Measurements from ENCODE around the gene TMC2.

Gene TMC2

GRCh38 chr20:2518096-2518495 lies 18.3 kb upstream of the TMC2 start:
- Histone ChIP-seq H3K9me2 (replicated peaks; ENCODE audit: control insufficient read depth, low read length) (no peaks in the 10 kb centered on the region), H3K27ac (ENCODE audit: low read depth, low read length) (no peak overlapping the region), H3K4me1 (ENCODE audit: control insufficient read depth, low read length) (peaks cover 4% of the 10 kb centered on the region; the same call in 1 of the 2 replicates), H3K4me2 (ENCODE audit: low read length) (no peak overlapping the region), H4K20me1 (ENCODE audit: control insufficient read depth, insufficient read depth, low read depth, low read length) (no peaks in the 10 kb centered on the region), H3K79me2 (ENCODE audit: control insufficient read depth, low read length) (no peaks in the 10 kb centered on the region), H3K9me3 (ENCODE audit: control insufficient read depth, insufficient read depth, low read length) (no peaks in the 10 kb centered on the region), H3K4me3 (ENCODE audit: low read length) (no peak overlapping the region), H3K27me3 (ENCODE audit: control insufficient read depth, low read length) (peaks cover 8% of the 10 kb centered on the region), H3K36me3 (ENCODE audit: control insufficient read depth, low read length) (no peaks in the 10 kb centered on the region), H3F3A (ENCODE audit: control insufficient read depth, insufficient read depth) (no peaks in the 10 kb centered on the region)
- TF ChIP-seq CTCF (IDR thresholded peaks at IDR 0.05; ENCODE audit: low read depth, low read length, poor library complexity, severe bottlenecking) (no peak), EZH2phosphoT487 (IDR thresholded peaks at IDR 0.05; ENCODE audit: borderline replicate concordance, low read length) (no peak)

DNA sequence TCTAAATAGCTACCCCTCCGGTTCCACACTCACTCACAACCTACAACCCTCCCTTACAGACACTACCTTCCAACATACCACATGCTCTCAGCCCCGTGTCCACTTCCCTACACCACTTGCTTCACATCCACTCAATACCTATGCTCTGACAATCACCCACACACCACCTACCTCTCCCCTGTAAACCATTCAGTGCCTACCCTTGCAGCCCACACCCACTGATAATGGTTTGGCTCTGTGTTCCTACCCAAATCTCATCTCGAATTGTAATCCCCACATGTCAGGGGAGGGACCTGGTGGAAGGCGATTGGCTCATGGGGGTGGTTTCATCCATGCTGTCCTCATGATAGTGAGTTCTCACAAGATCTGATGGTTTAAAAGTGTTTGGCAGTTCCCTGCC lies 17.8 kb upstream of the TMC2 start:
- Histone ChIP-seq H3K4me2 (ENCODE audit: low read length) (no peak overlapping the region), H3K36me3 (ENCODE audit: control insufficient read depth, low read length) (no peaks in the 10 kb centered on the region), H3K27ac (ENCODE audit: low read depth, low read length) (no peak overlapping the region), H3K9me3 (ENCODE audit: control insufficient read depth, insufficient read depth, low read length) (no peaks in the 10 kb centered on the region), H3K9me2 (replicated peaks; ENCODE audit: control insufficient read depth, low read length) (no peaks in the 10 kb centered on the region), H3K4me3 (ENCODE audit: low read length) (no peak overlapping the region), H3F3A (ENCODE audit: control insufficient read depth, insufficient read depth) (no peaks in the 10 kb centered on the region), H3K4me1 (ENCODE audit: control insufficient read depth, low read length) (peaks cover 4% of the 10 kb centered on the region; the same call in 1 of the 2 replicates), H3K27me3 (ENCODE audit: control insufficient read depth, low read length) (peaks cover 3% of the 10 kb centered on the region), H4K20me1 (ENCODE audit: control insufficient read depth, insufficient read depth, low read depth, low read length) (no peaks in the 10 kb centered on the region), H3K79me2 (ENCODE audit: control insufficient read depth, low read length) (no peaks in the 10 kb centered on the region)
- TF ChIP-seq EZH2phosphoT487 (IDR thresholded peaks at IDR 0.05; ENCODE audit: borderline replicate concordance, low read length) (no peak), CTCF (IDR thresholded peaks at IDR 0.05; ENCODE audit: low read depth, low read length, poor library complexity, severe bottlenecking) (no peak)

- Histone ChIP-seq H3K4me3 (ENCODE audit: low read length) (no peak overlapping the region), H3K9me3 (ENCODE audit: control insufficient read depth, insufficient read depth, low read length) (no peaks in the 10 kb centered on the region), H3K36me3 (ENCODE audit: control insufficient read depth, low read length) (no peaks in the 10 kb centered on the region), H3F3A (ENCODE audit: control insufficient read depth, insufficient read depth) (no peaks in the 10 kb centered on the region), H3K9me2 (replicated peaks; ENCODE audit: control insufficient read depth, low read length) (no peaks in the 10 kb centered on the region), H3K27ac (ENCODE audit: low read depth, low read length) (no peak overlapping the region), H3K4me1 (ENCODE audit: control insufficient read depth, low read length) (peaks cover 7% of the 10 kb centered on the region), H3K79me2 (ENCODE audit: control insufficient read depth, low read length) (no peaks in the 10 kb centered on the region), H4K20me1 (ENCODE audit: control insufficient read depth, insufficient read depth, low read depth, low read length) (no peaks in the 10 kb centered on the region), H3K4me2 (ENCODE audit: low read length) (no peak overlapping the region), H3K27me3 (ENCODE audit: control insufficient read depth, low read length) (no peaks in the 10 kb centered on the region)
- TF ChIP-seq EZH2phosphoT487 (IDR thresholded peaks at IDR 0.05; ENCODE audit: borderline replicate concordance, low read length) (no peak), CTCF (IDR thresholded peaks at IDR 0.05; ENCODE audit: low read depth, low read length, poor library complexity, severe bottlenecking) (no peak)
Measured at GRCh38 chr20:2519115-2519809, 17.1 kb upstream of the TMC2 start.
